Uterus (tissue), 2 donors: ENCODE data around the gene F5.

ENCODE experiments used
- CTCF ChIP-seq, 4 experiments: fragments of 200-600 bp in 2 of 4; fragments of 450-650 bp in 2 of 4; sonication (generic) in 2 of 4; IDR thresholded peaks; one replicate each; pipeline ENCODE4 v1.5.1; 2016 to 2019; ENCODE audit warnings: antibody characterized with exemption in 4 of 4, mild to moderate bottlenecking in 2 of 4, moderate library complexity in 1 of 4
- POLR2A ChIP-seq, 2 donors: fragments of 450-650 bp; IDR thresholded peaks; one replicate each; pipeline ENCODE4 v1.6.1; 2016; ENCODE audit warnings: antibody characterized with exemption in 2 of 2, mild to moderate bottlenecking in 1 of 2, moderate library complexity in 1 of 2

DNA sequence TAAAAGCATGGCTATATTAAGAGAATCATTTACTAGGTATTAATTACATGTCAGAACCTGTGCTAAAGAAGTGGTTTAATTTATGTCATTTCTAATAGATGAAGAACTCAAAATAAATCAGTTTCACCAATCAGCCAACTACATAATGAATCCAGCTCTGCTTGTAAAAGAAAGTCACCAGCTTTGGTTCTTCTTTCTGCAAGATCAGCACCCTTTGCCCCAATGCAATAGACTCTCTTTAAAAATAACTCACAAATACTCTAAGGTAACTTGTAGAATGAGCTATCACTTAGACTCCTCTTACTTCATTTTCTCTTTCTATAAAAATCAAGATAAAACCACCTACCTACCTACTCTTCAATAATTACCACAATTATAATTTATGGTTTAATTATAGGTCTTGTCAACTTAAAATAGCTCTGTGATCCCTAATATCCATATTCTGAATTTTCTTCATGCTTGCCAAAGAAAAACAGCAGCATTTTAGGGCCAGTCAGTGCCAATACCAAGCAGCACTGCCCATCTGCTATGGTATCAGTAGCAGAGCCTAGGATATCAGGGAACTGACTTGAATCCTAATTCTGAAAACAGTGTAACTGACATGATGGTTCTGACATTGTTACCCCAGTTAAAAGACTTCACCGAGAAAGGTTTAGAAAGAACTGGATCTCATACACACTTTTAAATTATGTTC is 111.8 kb downstream of the F5 start:
- no peak for TF ChIP-seq CTCF (IDR thresholded peaks at IDR 0.05)
- no peak for TF ChIP-seq POLR2A (IDR thresholded peaks at IDR 0.05)
